Motor neuron (in vitro differentiated cells): ENCODE results near the gene TMC2. TPM values are rescaled to one million over a fixed set of nuclear protein-coding genes. Genes with fewer than 3 reads are reported as not detected.

Experiments used
- ATAC-seq, 8 experiments: fragments of 200-7000 bp; cut with Tn5 transposase; replicated peaks in 6 of 8; 2 replicates each; pipeline ENCODE4 v1.8.0; 2021; ENCODE audit warnings: mild to moderate bottlenecking in 8 of 8, moderate library complexity in 8 of 8
- H3K27ac ChIP-seq, 2 donors: fragments of 250-450 bp; sonication (Bioruptor Pico); 2 replicates each; pipeline ENCODE4 v1.9.0; 2021; ENCODE audit warnings: antibody characterized with exemption in 2 of 2, mild to moderate bottlenecking in 2 of 2, moderate library complexity in 1 of 2
- H3K4me1 ChIP-seq, 2 donors: fragments of 250-450 bp; sonication (Bioruptor Pico); replicated peaks in 1 of 2; 2 replicates each; pipeline ENCODE4 v1.6.1; 2021; ENCODE audit warnings: antibody characterized with exemption in 2 of 2, mild to moderate bottlenecking in 2 of 2, moderate library complexity in 1 of 2
- H3K4me3 ChIP-seq, 5 donors: fragments of 250-450 bp; sonication (Bioruptor Pico); 2 replicates each; pipeline ENCODE4 v1.9.0; 2021; ENCODE audit warnings: antibody characterized with exemption in 5 of 5, mild to moderate bottlenecking in 5 of 5, moderate library complexity in 4 of 5
- WGBS, 10 experiments: fragments of 450-650 bp; shearing (Covaris generic); methylation state at CpG; one replicate each; pipeline ENCODE4 v1.0.0; 2022; 5-methylcytosine and 5-hydroxymethylcytosine counted together
- in situ Hi-C, 9 experiments: fragments of 400-800 bp; cut with MboI; loops; one replicate each; pipeline ENCODE4 v1.15.0; 2021; ENCODE audit warnings: low sequenced_read_pairs in 9 of 9, low pct_unique_long_range_greater_than_20kb in 2 of 9; ENCODE audit not compliant: unreplicated experiment in 9 of 9
- total RNA-seq, 8 experiments: library from RNA; unstranded; fragments of 300-600 nt; gene quantifications; 2 replicates each; pipeline versions ENCODE4 v1.2.3 to v1.2.4, GENCODE V29; 2022

The TMC2 gene
- total RNA-seq, 8 experiments from 2014 or later, result 0.05 to 0.62 (median 0.17) TPM

DNA sequence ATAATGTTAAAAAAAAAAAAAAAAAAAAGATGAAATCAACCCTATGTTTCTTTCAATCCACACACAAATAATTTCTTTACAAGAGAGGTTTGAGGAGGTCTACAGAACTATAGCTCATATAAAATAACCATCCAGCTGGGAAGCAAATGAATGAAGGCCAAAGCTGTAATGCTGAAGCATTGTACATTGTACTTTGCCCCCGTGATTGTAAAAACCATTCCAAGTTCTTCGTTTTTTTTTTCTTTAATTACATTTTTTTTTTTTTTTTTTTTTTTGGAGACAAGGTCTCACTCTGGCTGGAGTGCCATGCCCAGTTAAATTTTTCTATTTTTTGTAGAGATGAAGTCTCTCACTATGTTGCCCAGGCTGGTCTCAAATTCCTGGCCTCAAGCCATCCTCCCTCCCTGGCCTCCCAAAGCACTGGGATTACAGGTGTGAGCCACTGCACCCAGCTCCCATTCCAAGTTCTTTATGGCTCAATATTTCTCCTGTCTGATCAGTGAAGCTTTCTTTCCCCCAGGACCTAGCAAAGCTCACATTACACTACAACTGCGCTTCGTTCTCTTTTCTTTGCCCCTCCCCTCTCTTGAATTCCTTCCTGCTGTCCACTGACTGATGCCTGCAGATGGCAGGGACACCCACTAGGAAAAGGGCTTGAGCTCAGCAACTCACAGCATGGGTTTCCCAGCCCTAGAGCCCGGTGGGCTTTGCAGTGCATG, 63.1 kb downstream of the TMC2 start:
- in situ Hi-C loops, result no loop called here
- Histone ChIP-seq H3K4me3 (no peak overlapping the region), H3K4me1 (no peaks in the 10 kb centered on the region), H3K27ac (no peak overlapping the region)
- 0 to 80% (median 39%) methylated on average over 2 to 5 of the region's 5 CpGs for WGBS, 10 experiments
- peak in 3 of 8 experiments; percentile 53 to 87 (median 77) for ATAC-seq

DNA sequence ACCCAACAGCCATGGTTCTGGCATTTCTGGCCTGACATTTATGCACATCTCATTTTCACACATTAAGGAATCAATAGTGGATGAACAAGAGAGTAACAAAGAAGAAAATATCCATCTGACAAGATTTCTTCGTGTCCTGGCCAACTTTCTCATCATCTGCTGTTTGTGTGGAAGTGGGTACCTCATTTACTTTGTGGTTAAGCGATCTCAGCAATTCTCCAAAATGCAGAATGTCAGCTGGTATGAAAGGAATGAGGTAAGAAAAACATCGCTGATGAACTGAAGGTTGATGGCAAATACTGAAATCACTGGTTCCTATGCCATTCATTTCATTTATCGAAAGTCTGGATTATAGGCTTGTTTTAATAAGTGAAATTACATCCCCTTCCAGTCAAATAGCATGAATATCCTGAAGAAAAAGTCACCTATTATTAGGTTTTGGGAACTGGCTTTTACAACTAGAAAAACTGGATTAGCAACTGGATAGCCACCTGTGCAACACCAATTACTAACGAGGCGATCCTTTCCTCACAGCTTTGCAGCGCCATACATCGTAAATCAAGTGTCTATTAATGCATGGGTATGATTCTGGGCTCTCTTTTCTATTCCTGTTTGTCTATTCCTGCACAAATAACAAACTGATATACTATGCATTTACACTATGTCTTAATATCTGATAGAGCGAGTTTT, 65.8 kb downstream of the TMC2 start:
- ATAC-seq, result no peak

DNA sequence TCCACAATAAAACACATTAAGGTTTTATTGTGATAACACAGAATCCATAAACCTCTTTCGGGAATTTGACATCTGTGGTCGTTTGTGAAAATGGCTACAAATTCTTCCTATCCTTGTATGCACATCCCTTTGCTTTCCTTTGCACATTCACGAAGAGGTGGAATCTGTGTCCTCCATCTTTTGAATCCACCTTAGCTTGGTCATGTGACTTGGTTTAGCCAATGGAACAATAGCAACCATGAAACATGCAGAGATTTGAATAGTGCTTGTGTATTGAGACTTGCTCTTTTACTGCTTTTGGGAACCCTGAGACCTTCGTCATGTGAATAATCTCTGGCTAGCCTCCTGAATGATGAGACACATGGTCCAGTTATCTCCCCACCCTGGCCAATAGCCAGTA, 66.4 kb downstream of the TMC2 start:
- in situ Hi-C loops, result no loop called here
- WGBS, 10 experiments, result 31 to 100% (median 72%) methylated on average over 1 to 4 of the region's 4 CpGs; no CpG with 5 or more reads in 1 of the 10 experiments
- Histone ChIP-seq H3K4me3 (no peak overlapping the region), H3K27ac (no peak overlapping the region), H3K4me1 (no peaks in the 10 kb centered on the region)
- ATAC-seq, result no peak

More for the DNA sequence above, 65.8 kb downstream of the TMC2 start:
- in situ Hi-C loops, result no loop called here
- Histone ChIP-seq H3K4me3 (no peak overlapping the region), H3K4me1 (no peaks in the 10 kb centered on the region), H3K27ac (no peak overlapping the region)
- 53 to 95% (median 86%) methylated on average over 3 to 9 of the region's 9 CpGs for WGBS, 10 experiments

DNA sequence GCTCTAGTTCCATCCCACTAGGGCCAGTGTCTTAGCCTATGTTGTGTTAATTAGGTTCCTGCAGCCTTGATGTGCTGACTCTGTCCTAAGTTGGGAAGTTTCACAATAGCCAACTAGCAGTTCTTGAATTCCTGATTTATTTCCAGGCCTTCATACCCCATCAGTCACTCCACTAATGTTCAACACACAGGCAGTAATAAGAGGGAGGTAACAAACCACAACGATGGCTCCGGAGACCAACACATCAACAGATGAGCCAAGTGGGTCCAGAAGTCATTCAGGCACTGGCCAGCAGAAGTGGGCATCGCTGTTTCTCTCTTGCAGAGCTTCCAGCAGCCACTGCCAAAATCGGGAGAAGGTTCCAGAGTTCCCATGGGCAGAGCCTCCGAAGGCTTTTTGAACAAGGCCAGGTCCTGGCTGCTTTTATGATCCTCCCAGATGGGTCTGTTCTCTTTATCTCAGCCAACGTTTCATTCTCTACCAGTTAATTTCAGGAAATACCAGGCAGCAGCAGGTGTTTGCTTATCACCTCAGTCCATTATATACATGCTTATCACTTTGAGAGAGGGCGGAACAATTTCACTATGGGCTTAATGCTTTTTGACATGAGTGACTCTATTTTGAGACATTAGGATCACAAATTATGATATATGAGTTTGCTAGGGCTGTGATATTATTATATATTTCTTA, 67.6 kb downstream of the TMC2 start:
- whole genome bisulfite sequencing, 10 experiments, result 23 to 75% (median 57%) methylated on average over 1 to 6 of the region's 7 CpGs; no CpG with 5 or more reads in 2 of the 10 experiments
- no peak for ATAC-seq
- in situ Hi-C loops, result no loop called here
- no peak overlapping the region for H3K4me3 ChIP-seq
- H3K27ac ChIP-seq, result no peak overlapping the region
- H3K4me1 ChIP-seq, result no peaks in the 10 kb centered on the region

DNA sequence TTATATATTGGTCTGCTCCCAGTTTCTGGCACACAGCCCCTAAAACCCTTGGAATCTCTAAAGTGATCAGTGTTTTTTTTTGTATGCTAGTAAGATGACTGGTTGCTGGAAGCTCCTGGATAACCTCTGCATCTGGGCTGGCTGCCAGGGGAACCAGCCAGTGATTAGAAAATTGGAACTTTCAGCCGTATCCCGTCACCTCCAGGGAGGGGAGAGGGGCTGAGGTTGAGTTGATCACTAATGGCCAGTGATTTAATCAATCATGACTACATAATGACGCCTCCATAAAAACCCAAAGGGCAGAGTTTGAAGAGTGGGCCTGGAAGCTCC, 68.1 kb downstream of the TMC2 start:
- ATAC-seq, result no peak
- in situ Hi-C loops, result no loop called here
- Histone ChIP-seq H3K4me1 (no peaks in the 10 kb centered on the region), H3K27ac (no peak overlapping the region), H3K4me3 (no peak overlapping the region)
- 0 to 81% (median 65%) methylated on average over 1 to 3 of the region's 3 CpGs; no CpG with 5 or more reads in 4 of the 10 experiments for WGBS, 10 experiments

DNA sequence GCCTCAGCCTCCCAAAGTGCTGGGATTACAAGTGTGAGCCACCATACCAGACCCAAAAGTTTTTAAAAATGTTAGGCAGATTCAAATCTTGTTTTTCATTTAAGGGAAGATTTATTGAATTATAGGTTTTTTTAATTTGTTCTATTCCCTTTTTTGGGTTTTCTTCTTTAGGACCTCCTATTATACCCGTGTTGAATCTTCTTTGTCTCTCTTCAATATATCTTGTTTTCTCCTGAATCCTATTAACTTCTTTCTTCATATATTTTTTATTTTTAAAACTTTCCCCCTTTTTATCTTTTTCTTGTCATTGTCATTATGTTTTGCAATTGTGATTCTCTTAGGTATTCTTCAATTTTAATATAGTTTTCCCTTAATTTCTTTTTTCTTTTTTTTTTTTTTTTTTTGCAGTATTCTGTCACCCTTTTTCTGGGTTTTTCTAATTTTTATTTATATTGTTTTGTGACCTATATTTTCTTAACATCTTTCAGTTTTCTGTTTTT, 70.2 kb downstream of the TMC2 start:
- in situ Hi-C loops, result no loop called here
- ATAC-seq, result no peak
- Histone ChIP-seq H3K27ac (no peak overlapping the region), H3K4me3 (no peak overlapping the region), H3K4me1 (no peaks in the 10 kb centered on the region)
- WGBS, 10 experiments, result 13 to 100% (median 86%) methylated on average over 1 of the region's 1 CpG

DNA sequence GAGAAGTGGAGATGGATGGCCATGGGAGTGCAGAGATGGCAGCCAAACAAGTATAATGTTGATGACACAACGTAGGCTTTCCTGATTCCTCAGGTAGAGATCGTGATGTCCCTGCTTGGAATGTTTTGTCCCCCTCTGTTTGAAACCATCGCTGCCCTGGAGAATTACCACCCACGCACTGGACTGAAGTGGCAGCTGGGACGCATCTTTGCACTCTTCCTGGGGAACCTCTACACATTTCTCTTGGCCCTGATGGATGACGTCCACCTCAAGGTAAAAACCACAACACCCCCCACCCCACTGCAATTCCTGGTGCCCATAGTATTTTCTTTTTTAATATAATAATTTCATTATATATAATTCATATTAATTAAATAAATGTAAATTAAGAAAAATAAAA, 74.0 kb downstream of the TMC2 start:
- Histone ChIP-seq H3K4me3 (no peak overlapping the region), H3K27ac (no peak overlapping the region), H3K4me1 (no peaks in the 10 kb centered on the region)
- in situ Hi-C loops, result no loop called here
- WGBS, 10 experiments, result 0 to 100% (median 67%) methylated on average over 1 to 6 of the region's 6 CpGs; no CpG with 5 or more reads in 1 of the 10 experiments
- ATAC-seq, result no peak

DNA sequence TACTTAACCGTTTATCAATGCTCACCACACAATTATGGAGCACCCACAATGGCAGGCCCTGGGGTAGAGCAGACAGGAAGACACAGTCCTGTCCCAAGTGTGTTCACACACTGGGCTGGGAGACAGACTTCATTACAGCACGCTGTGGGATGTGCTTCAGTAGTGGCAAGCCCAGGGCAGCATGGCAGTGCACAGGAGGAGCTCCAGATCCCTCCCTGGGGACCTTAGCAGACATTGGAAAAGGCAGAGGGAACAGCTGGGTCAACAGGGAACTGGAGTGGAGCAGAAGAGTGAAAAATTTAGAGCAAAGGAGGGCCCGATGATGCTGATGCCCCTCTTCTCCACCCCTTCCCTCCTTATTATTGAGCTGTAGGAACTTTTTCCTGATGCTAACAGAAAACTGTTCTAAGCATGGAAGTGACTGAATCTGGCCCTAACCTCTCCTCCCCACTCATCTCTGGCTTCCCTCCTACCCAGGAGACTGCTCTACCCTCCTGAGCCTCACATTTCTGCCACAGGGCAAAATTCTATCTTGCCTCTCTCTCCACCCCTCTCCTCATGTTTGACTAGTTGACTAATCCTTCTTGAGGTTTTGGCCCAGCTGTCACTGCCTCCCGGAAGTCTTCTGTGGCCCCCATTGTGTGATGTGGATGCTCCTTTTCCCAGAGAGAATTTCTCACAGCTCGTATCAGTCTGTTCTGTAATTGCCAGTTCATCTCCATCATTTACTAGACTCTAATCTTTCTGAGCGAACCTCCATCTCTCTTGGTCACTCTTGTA, 74.8 kb downstream of the TMC2 start:
- peak in 1 of 8 experiments; percentile 23 for ATAC-seq
- 15 to 81% (median 48%) methylated on average over 2 to 6 of the region's 6 CpGs; no CpG with 5 or more reads in 2 of the 10 experiments for WGBS, 10 experiments
- in situ Hi-C loops, result no loop called here

DNA sequence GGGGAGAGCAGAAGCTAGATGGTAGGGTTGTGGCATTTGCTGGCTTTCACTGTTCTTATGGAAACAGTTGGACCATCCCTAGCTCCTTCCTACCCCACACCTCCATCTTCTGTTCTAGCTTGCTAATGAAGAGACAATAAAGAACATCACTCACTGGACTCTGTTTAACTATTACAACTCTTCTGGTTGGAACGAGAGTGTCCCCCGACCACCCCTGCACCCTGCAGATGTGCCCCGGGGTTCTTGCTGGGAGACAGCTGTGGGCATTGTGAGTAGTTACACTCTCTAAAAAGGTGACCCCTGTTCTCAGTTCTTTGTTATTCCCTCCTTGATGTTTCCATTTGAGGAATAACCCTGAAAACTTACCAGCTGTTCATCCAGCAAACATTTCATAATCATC, 75.7 kb downstream of the TMC2 start:
- in situ Hi-C loops, result no loop called here
- H3K4me1 ChIP-seq, result no peaks in the 10 kb centered on the region
- H3K27ac ChIP-seq, result no peak overlapping the region
- no peak overlapping the region for H3K4me3 ChIP-seq
- 42% methylated on average over 2 of the region's 3 CpGs; no CpG with 5 or more reads in 9 of the 10 experiments for WGBS, 10 experiments
- ATAC-seq, result no peak

More for the DNA sequence above, 74.8 kb downstream of the TMC2 start:
- Histone ChIP-seq H3K27ac (no peak overlapping the region), H3K4me1 (no peaks in the 10 kb centered on the region), H3K4me3 (no peak overlapping the region)

DNA sequence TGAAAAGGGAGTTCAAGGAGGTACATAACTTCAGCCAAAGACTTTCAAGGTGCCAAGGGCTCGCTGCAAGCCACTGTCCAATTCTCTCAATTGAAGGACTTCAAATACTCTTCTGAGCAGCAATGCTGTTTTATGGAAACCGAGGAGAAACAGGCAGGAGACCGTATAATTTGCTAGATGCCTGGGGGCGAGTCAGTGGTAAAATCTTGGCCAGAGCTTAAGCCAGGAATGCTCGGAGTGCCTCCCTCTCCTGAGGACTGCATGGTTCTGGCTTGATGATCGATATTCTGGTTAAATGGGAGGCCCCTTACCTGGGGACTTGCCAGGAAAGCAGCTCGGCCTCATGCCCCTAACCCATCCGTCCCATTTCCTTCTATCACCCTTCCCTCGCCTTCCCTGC, 80.3 kb downstream of the TMC2 start:
- in situ Hi-C loops, result no loop called here

DNA sequence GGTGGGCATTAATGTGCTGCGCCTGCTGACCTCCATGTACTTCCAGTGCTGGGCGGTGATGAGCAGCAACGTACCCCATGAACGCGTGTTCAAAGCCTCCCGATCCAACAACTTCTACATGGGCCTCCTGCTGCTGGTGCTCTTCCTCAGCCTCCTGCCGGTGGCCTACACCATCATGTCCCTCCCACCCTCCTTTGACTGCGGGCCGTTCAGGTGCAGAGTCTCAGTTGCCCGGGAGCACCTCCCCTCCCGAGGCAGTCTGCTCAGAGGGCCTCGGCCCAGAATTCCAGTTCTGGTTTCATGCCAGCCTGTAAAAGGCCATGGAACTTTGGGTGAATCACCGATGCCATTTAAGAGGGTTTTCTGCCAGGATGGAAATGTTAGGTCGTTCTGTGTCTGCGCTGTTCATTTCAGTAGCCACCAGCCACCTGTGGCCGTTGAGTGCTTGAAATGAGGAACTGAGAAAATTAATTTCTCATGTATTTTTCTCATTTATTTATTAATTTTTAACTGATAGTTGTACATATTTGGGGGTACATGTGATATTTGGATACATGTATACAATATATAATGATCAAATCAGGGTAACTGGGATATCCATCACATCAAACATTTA, 80.8 kb downstream of the TMC2 start:
- H3K27ac ChIP-seq, result no peak overlapping the region
- H3K4me1 ChIP-seq, result no peaks in the 10 kb centered on the region
- WGBS, 10 experiments, result 28 to 94% (median 74%) methylated on average over 1 to 14 of the region's 16 CpGs; no CpG with 5 or more reads in 2 of the 10 experiments
- in situ Hi-C loops, result no loop called here
- H3K4me3 ChIP-seq, result no peak overlapping the region
- no peak for ATAC-seq

More for the DNA sequence above, 80.3 kb downstream of the TMC2 start:
- H3K4me3 ChIP-seq, result no peak overlapping the region
- H3K27ac ChIP-seq, result no peak overlapping the region
- WGBS, 10 experiments, result 20 to 69% (median 43%) methylated on average over 1 to 7 of the region's 9 CpGs; no CpG with 5 or more reads in 1 of the 10 experiments
- ATAC-seq, result peak in 1 of 8 experiments; percentile 44
- H3K4me1 ChIP-seq, result no peaks in the 10 kb centered on the region

DNA sequence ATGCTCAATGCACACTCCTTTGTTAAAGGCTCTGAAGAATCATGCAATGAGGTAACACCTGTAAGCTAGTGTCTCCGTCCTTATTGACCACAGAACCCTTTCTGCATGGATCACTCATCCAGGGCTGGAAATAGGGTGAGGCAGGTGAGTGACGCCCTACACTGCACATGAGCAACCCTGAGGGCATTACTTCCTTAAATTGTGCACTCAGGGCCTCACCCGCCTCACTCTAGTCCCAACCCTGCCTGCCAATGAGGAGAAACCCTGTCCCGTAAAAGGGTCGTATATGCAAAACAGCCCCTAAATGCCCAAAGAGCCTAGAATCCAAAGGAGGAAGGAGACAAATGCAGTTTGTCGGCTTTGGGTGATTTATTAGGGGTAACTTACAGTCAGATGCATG, 82.4 kb downstream of the TMC2 start:
- 0 to 100% (median 67%) methylated on average over 1 to 6 of the region's 6 CpGs; no CpG with 5 or more reads in 3 of the 10 experiments for WGBS, 10 experiments
- ATAC-seq, result peak in 1 of 8 experiments; percentile 31
- in situ Hi-C loops, result no loop called here

More for the DNA sequence above, 82.4 kb downstream of the TMC2 start:
- no peak overlapping the region for H3K4me3 ChIP-seq
- no peak overlapping the region for H3K27ac ChIP-seq
- no peaks in the 10 kb centered on the region for H3K4me1 ChIP-seq
